ENCODE data around the gene FAM171A2.

FAM171A2 gene

DNA sequence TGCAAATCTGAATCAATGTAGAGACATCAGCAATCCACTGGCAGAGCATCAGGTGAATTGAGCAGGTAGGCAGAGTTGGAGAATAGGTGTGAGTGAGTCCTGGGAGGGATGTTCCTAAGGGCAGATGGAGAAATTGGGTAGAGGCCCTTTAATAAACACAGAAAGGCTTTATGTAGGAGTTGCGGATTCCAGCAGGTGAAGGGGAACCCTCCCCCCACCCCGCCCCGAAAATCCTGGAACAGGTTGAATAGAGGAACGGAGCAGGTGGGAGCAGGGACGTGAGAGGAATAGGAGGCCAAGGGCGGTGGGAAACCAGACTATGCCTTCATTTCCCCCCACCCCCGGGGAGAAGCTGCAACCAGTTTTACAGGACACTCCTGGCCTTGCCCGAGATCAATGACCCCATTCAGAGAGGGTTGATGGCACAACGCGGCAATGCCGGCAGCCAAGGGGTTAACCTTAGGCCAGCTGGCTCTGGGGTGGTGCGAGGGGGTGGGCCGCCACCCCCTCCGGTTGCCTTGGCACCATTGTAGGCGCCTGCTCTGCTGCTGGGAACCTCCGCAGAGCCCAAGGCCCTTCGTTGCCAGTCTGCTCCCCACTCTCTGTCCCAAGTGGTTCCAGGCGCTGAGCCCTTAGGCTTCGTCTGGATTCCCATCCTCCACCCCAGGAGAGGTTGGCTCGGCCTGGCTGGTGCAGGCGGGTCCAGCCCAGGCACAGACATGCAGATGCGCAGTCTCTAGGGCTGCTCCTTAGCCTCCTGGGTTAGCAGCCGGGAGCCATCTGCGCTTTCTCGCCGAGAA lies 56.1 kb downstream of the FAM171A2 start:
- DNase-seq (ENCODE audit: low read depth in 2 of 2): no peak

DNA sequence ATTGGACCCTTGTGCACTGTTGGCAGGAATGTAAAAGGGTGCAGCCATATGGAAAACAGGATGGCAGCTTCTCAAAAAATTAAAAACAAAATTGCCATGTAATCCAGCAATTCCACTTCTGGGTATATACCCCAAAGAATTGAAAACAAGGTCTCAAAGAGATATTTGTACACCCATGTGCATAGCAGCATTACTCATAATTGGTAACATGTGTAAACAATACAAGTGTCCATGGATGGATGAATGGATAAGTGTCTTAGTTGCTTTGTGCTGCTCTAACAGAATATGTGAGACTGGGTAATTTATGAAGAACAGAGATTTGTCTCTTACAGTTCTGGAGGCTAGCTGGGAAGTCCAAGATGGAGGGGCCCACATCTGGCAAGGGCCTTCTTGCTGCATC lies 59.0 kb downstream of the FAM171A2 start:
- DNase-seq (ENCODE audit: low read depth in 2 of 2): no peak
